ENCODE data around the gene TRMO. TPM values are rescaled to one million over a fixed set of nuclear protein-coding genes. Genes with fewer than 3 reads are reported as not detected.

TRMO gene
- total RNA-seq, 1 experiment from 2014 or later = 8.6 TPM

GRCh38 chr9:97892421-97892820, 29.9 kb downstream of the TRMO start:
- no peak overlapping the region for H3K14ac ChIP-seq (ENCODE audit: insufficient read depth, low read length)
- H3K23me2 ChIP-seq (ENCODE audit: insufficient read length, low read depth, low read length, poor library complexity, severe bottlenecking) = no peaks in the 10 kb centered on the region
- peaks cover 0 to 3% of the 10 kb centered on the region in 2 experiments; a peak in 1 of 5 replicates for H3K9me3 Mint-ChIP-seq
- no peaks in the 10 kb centered on the region for H3K27me3 ChIP-seq (ENCODE audit: insufficient read depth, low read length)
- H3K4me2 ChIP-seq (ENCODE audit: insufficient read depth, insufficient read length, low read length) = no peak overlapping the region
- no peaks in the 10 kb centered on the region for H3K79me1 ChIP-seq (ENCODE audit: insufficient read depth, low read depth, low read length, poor library complexity, severe bottlenecking)
- H3T11ph ChIP-seq (ENCODE audit: low read length) = no peak overlapping the region
- no peak overlapping the region for H3K18ac ChIP-seq (ENCODE audit: insufficient read length, low read depth, low read length)
- H3K36me3 Mint-ChIP-seq (ENCODE audit: insufficient read depth in 1 of 3, low read depth in 3 of 3) = no peaks in the 10 kb centered on the region
- H2BK12ac ChIP-seq (ENCODE audit: insufficient read length, low read depth, low read length) = no peak overlapping the region
- H3K4me1 Mint-ChIP-seq = peaks cover 9 to 10% of the 10 kb centered on the region in 2 experiments
- H4K20me1 ChIP-seq (ENCODE audit: control insufficient read depth, insufficient read depth, insufficient read length) = no peaks in the 10 kb centered on the region
- TF ChIP-seq CTCF (conservative IDR thresholded peaks at IDR 0.05) = no peak
- H3K27ac Mint-ChIP-seq = no peak overlapping the region
- no peak for DNase-seq
- no peak overlapping the region for H2AK5ac ChIP-seq (ENCODE audit: insufficient read length, low read length)
- no peak overlapping the region for H3K23ac ChIP-seq (ENCODE audit: insufficient read length, low read depth, low read length)
- H3K4ac ChIP-seq (ENCODE audit: low read depth, low read length) = no peak overlapping the region
- H2BK5ac ChIP-seq (ENCODE audit: insufficient read length, low read length) = no peak overlapping the region
- no peak overlapping the region for H4K91ac ChIP-seq (ENCODE audit: insufficient read length, low read depth, low read length)
- H3K27me3 Mint-ChIP-seq (ENCODE audit: low read depth) = peaks cover 62% of the 10 kb centered on the region
- no peaks in the 10 kb centered on the region for H3K79me2 ChIP-seq (ENCODE audit: insufficient read depth, low read length)
- H2BK120ac ChIP-seq (ENCODE audit: low read depth, low read length, poor library complexity, severe bottlenecking) = no peak overlapping the region
- no peak overlapping the region for H4K5ac ChIP-seq (ENCODE audit: insufficient read length, low read depth, low read length)
- no peaks in the 10 kb centered on the region for H3K4me1 ChIP-seq (ENCODE audit: insufficient read depth, low read length)
- no peak overlapping the region for H3K4me3 Mint-ChIP-seq
- H4K8ac ChIP-seq (replicated peaks; ENCODE audit: insufficient read length, low read depth, low read length) = no peak overlapping the region
- WGBS (ENCODE audit: extremely low coverage, insufficient read length, low lambda C conversion rate) = no CpG with 5 or more reads among the region's 2 CpGs
- no peak overlapping the region for H3K27ac ChIP-seq (ENCODE audit: insufficient read length, low read depth, low read length)
- no peak overlapping the region for H3K9ac ChIP-seq (ENCODE audit: extremely low read depth, insufficient read length, low read length)
- no peak overlapping the region for H3K56ac ChIP-seq (ENCODE audit: insufficient read length, low read depth, low read length)
- H2BK15ac ChIP-seq (ENCODE audit: low read depth, low read length) = no peak overlapping the region
- no peaks in the 10 kb centered on the region for H3K9me3 ChIP-seq (ENCODE audit: control insufficient read depth, low read depth, low read length)
- H2BK20ac ChIP-seq (ENCODE audit: low read depth, low read length, poor library complexity, severe bottlenecking) = no peak overlapping the region
- no peak overlapping the region for H2AFZ ChIP-seq (ENCODE audit: low read length)

Measured in H9 (cell line).